OCI-LY7 (cell line): ENCODE measurements around the gene STK32C. TPM values are rescaled to one million over a fixed set of nuclear protein-coding genes. Genes with fewer than 3 reads are reported as not detected.

Experiments
- BruUV-seq: library from RNA; stranded (reverse); fragments of 400-500 nt; replicated peaks from 2 replicates; lab custom pipeline; 2021; lab: Mats Ljungman, UMichigan
- CTCF ChIA-PET: fragments of 300-600 bp; sonication (Branson Sonifier 250); formaldehyde crosslinking; loops from one replicate; lab custom pipeline; 2022; ENCODE audit warnings: antibody characterized with exemption; ENCODE audit not compliant: unreplicated experiment; lab: Charles Lee
- POLR2A ChIA-PET: fragments of 300-600 bp; sonication (Branson Sonifier 250); formaldehyde crosslinking; loops from one replicate; lab custom pipeline; 2022; ENCODE audit warnings: antibody characterized with exemption; lab: Charles Lee
- DNase-seq: peaks from one replicate; pipeline ENCODE4 v3.0.0-alpha.2; 2015; ENCODE audit warnings: low spot score
- H2AFZ ChIP-seq: fragments of 200-600 bp; sonication (generic), shearing (Covaris generic); 2 replicates; pipeline ENCODE4 v1.6.1; 2014; ENCODE audit warnings: mild to moderate bottlenecking, antibody characterized with exemption, low read length, moderate library complexity
- H3K27ac ChIP-seq: fragments of 200-600 bp; sonication (generic); 2 replicates; pipeline ENCODE4 v1.5.1; 2014; ENCODE audit warnings: mixed run types, low read depth, mild to moderate bottlenecking, moderate library complexity, low read length, inconsistent platforms; ENCODE audit not compliant: poor library complexity, severe bottlenecking
- H3K36me3 ChIP-seq: fragments of 200-600 bp; sonication (generic); 2 replicates; pipeline ENCODE4 v1.6.1; 2014; ENCODE audit warnings: mild to moderate bottlenecking, antibody characterized with exemption, low read length, moderate library complexity, mixed read lengths; ENCODE audit not compliant: insufficient read depth
- H3K4me1 ChIP-seq: fragments of 200-600 bp; sonication (generic); 2 replicates; pipeline ENCODE4 v1.5.1; 2014; ENCODE audit warnings: mild to moderate bottlenecking, low read length; ENCODE audit not compliant: insufficient read depth, poor library complexity, severe bottlenecking
- H3K4me2 ChIP-seq: fragments of 200-600 bp; sonication (generic); 2 replicates; pipeline ENCODE4 v1.6.1; 2014; ENCODE audit warnings: mild to moderate bottlenecking, low read length
- H3K4me3 ChIP-seq: fragments of 200-600 bp; sonication (generic); 2 replicates; pipeline ENCODE4 v1.5.1; 2014; ENCODE audit warnings: mild to moderate bottlenecking, low read depth, low read length; ENCODE audit not compliant: poor library complexity, severe bottlenecking
- H3K79me2 ChIP-seq: fragments of 200-600 bp; sonication (generic); 2 replicates; pipeline ENCODE4 v1.6.1; 2016; ENCODE audit warnings: low read depth, mild to moderate bottlenecking, low read length, moderate library complexity, mixed read lengths; ENCODE audit not compliant: insufficient read depth
- H3K9me2 ChIP-seq: fragments of 200-600 bp; sonication (generic); 2 replicates; pipeline ENCODE4 v1.6.1; 2016; ENCODE audit warnings: mild to moderate bottlenecking, low read length, mixed read lengths; ENCODE audit not compliant: insufficient read depth
- H3K9me3 ChIP-seq: fragments of 200-600 bp; sonication (generic); 2 replicates; pipeline ENCODE4 v1.6.1; 2014; ENCODE audit warnings: mild to moderate bottlenecking, mixed run types, low read length, mixed read lengths
- H4K20me1 ChIP-seq: fragments of 200-600 bp; sonication (generic); 2 replicates; pipeline ENCODE4 v1.6.1; 2014; ENCODE audit warnings: mild to moderate bottlenecking, antibody characterized with exemption, low read length, moderate library complexity, mixed read lengths; ENCODE audit not compliant: insufficient read depth
- EZH2phosphoT487 ChIP-seq: fragments of 200-600 bp; sonication (generic); IDR thresholded peaks from 2 replicates; pipeline ENCODE4 v1.6.1; 2018; ENCODE audit warnings: low read depth, borderline replicate concordance, mild to moderate bottlenecking, mixed run types, antibody characterized with exemption, low read length, moderate library complexity, mixed read lengths
- intact Hi-C: fragments of 100-400 bp; cut with micrococcal nuclease; formaldehyde crosslinking; loops from one replicate; pipeline ENCODE4 v1.10.0; 2022; ENCODE audit not compliant: unreplicated experiment
- total RNA-seq, 2 experiments: library from RNA; depleted of rRNA in 1 of 2; stranded (reverse); fragments of >200 nt in 1 of 2; shearing (Covaris generic) in 1 of 2; gene quantifications; 2 replicates each; pipeline ENCODE4 v1.2.3, GENCODE V29; 2014 to 2022
- TF ChIP-seq, protein P1 (sequence below): fragments of 200-600 bp; sonication (generic); conservative IDR thresholded peaks from 2 replicates; pipeline ENCODE4 v1.5.1; 2014; ENCODE audit warnings: mild to moderate bottlenecking, antibody characterized with exemption, low read length, moderate library complexity, mixed read lengths

STK32C gene
- total RNA-seq, 2 experiments from 2014 or later = 13.1 to 30.4 TPM

DNA sequence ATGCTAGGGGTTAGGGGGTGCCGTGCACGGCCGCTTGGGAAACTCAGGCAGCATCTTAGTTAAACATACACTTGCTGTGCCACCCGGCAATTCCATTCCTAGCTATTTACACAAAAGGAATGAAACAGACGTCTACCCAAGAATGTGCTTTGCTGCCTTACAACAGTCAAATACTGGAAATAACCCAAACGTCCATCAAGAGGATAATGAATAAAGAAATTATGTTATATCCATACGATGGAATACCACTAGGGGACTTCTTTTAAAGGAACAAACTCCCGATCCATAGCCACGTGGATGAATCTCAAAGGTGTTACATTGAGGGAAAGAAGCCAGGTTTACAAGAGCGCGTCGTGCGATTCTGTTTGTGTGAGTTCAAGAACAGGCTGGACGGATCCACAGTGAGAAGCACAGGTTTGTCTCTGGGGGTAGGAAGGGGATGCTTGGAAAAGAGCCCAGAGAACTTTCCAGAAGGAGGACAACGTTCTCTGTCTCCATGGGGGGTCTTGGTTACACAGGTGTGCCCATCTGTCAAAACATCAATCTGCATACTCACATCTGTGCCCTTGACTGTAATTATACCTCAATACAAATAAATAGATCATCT lies 41.8 kb downstream of the STK32C start:
- ChIA-PET POLR2A (no interaction called here), CTCF (no interaction called here)
- Histone ChIP-seq H3K27ac (no peak overlapping the region), H4K20me1 (no peaks in the 10 kb centered on the region), H2AFZ (no peak overlapping the region), H3K9me2 (no peaks in the 10 kb centered on the region), H3K4me2 (no peak overlapping the region), H3K4me3 (no peak overlapping the region), H3K4me1 (no peaks in the 10 kb centered on the region), H3K9me3 (no peaks in the 10 kb centered on the region), H3K36me3 (no peaks in the 10 kb centered on the region), H3K79me2 (no peaks in the 10 kb centered on the region)
- TF ChIP-seq, protein P1, sequence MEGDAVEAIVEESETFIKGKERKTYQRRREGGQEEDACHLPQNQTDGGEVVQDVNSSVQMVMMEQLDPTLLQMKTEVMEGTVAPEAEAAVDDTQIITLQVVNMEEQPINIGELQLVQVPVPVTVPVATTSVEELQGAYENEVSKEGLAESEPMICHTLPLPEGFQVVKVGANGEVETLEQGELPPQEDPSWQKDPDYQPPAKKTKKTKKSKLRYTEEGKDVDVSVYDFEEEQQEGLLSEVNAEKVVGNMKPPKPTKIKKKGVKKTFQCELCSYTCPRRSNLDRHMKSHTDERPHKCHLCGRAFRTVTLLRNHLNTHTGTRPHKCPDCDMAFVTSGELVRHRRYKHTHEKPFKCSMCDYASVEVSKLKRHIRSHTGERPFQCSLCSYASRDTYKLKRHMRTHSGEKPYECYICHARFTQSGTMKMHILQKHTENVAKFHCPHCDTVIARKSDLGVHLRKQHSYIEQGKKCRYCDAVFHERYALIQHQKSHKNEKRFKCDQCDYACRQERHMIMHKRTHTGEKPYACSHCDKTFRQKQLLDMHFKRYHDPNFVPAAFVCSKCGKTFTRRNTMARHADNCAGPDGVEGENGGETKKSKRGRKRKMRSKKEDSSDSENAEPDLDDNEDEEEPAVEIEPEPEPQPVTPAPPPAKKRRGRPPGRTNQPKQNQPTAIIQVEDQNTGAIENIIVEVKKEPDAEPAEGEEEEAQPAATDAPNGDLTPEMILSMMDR = no peak
- TF ChIP-seq EZH2phosphoT487 = no peak
- intact Hi-C loops = no loop called here
- DNase-seq = no peak
- BruUV-seq = no TSS peak

DNA sequence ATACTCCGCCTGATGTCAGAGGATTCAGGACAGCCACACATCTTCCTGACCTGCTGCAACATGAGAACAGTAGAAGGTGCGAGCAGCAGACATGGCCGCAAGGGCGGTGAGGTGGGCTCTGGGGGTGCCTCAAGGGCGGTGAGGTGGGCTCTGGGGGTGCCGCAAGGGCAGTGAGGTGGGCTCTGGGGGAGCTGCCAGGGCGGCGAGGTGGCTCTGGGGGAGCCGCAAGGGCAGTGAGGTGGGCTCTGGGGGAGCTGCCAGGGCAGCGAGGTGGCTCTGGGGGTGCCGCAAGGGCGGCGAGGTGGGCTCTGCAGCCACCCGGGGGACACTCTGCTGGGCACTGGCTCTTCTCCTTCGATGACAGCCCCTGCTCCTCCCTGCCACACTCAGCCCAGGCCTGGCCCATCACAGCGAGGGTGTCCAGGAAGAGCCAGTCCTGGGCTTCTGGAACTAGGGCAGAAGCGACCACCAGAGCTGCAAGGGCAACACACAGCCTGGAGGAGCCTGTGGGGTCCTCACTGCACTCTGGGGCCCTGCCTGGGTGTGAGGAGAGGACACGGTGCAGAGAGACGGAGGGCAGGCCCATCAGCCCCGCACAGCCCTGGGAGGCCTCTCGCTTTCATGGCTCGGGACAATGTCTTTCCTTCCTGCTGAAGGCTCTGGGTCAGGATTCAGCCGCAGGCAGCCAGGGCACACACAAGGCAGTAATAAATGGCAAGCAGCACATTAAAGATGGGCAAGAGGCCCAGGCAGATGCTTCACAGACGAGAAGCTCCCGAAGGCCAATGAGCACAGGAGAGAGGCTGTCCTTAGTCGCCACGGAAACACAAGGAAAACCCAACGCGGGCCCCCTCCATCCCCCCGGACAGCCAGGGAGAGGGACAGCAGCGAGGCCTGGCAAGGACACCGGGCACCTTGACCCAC lies 42.5 kb downstream of the STK32C start:
- DNase-seq = no peak
- no peaks in the 10 kb centered on the region for H3K4me1 ChIP-seq
- BruUV-seq = no TSS peak
- no peak overlapping the region for H3K4me3 ChIP-seq
- no peaks in the 10 kb centered on the region for H3K9me3 ChIP-seq
- POLR2A ChIA-PET = no interaction called here
- CTCF ChIA-PET = no interaction called here
- H4K20me1 ChIP-seq = no peaks in the 10 kb centered on the region
- TF ChIP-seq, protein P1 = no peak
- TF ChIP-seq EZH2phosphoT487 = no peak
- no peak overlapping the region for H2AFZ ChIP-seq
- H3K4me2 ChIP-seq = no peak overlapping the region
- no peak overlapping the region for H3K27ac ChIP-seq
- H3K79me2 ChIP-seq = no peaks in the 10 kb centered on the region
- no peaks in the 10 kb centered on the region for H3K9me2 ChIP-seq
- intact Hi-C loops = no loop called here
- no peaks in the 10 kb centered on the region for H3K36me3 ChIP-seq
